Measurements from ENCODE around the gene SRSF7.
A peak's percentile ranks its signal among the peaks of the same experiment; 100 is the strongest.
"Not testable (repeated sequence)": the region's sequence is repeated elsewhere in the genome, so short reads cannot be mapped to it uniquely, and the experiment has no call there.

Gene SRSF7

GRCh38 chr2:38742797-38743559 is 8.2 kb downstream of the SRSF7 start:
- POLR2A ChIA-PET, result interaction anchor here (0.7 to 1.0 kb wide), 2 partner anchors 9 to 33 kb away, joined by 3 read pairs; no protein-coding TSS in a partner anchor
- Histone ChIP-seq H3K9me3 (ENCODE audit: control extremely low read depth in 1 of 5, control insufficient read depth in 4 of 5, insufficient read depth in 2 of 5, low read depth in 1 of 5, low read length in 4 of 5) (peaks cover 0 to 3% (median 0%) of the 10 kb centered on the region in 5 experiments), H3K27ac (ENCODE audit: insufficient read depth in 1 of 2, low read depth in 1 of 2, low read length in 2 of 2, poor library complexity in 1 of 2, severe bottlenecking in 2 of 2) (no peak overlapping the region), H3K36me3 (ENCODE audit: control insufficient read depth in 4 of 4, insufficient read depth in 4 of 4, low read length in 3 of 4) (peaks cover 30 to 75% (median 49%) of the 10 kb centered on the region in 4 experiments), H3K27me3 (replicated peaks in 2 of 5; ENCODE audit: control insufficient read depth in 4 of 5, insufficient read depth in 5 of 5, low read length in 4 of 5) (no peaks in the 10 kb centered on the region), H3K4me3 (ENCODE audit: control insufficient read depth in 1 of 7, extremely low read depth in 1 of 7, insufficient read depth in 4 of 7, low read depth in 2 of 7, low read length in 6 of 7) (no peak overlapping the region), H3K4me1 (ENCODE audit: control extremely low read depth in 1 of 4, control insufficient read depth in 4 of 4, insufficient read depth in 4 of 4, low read length in 3 of 4) (peaks cover 0 to 7% (median 5%) of the 10 kb centered on the region in 4 experiments)
- DNase-seq, result no peak
- CTCF ChIA-PET, result interaction anchor here (0.7 to 6.1 kb wide), 10 partner anchors 9 to 426 kb away, joined by 3 to 58 read pairs (median 6); partner anchors contain the start of genes HNRNPLL and SRSF7
- 92% methylated on average over 7 of the region's 10 CpGs for WGBS (ENCODE audit: insufficient coverage)

- ChIA-PET POLR2A (interaction anchor here (0.6 to 3.3 kb wide), 3 partner anchors 10 to 185 kb away, joined by 3 to 13 read pairs (median 5); partner anchors contain the start of gene SRSF7), CTCF (interaction anchor here (0.7 to 6.1 kb wide), 15 partner anchors 10 to 425 kb away, joined by 3 to 58 read pairs (median 6); partner anchors contain the start of genes HNRNPLL and SRSF7)
- no peaks in the 10 kb centered on the region for H3K27me3 ChIP-seq (replicated peaks in 2 of 5; ENCODE audit: control insufficient read depth in 4 of 5, insufficient read depth in 5 of 5, low read length in 4 of 5)
- peaks cover 0 to 3% (median 0%) of the 10 kb centered on the region in 5 experiments for H3K9me3 ChIP-seq (ENCODE audit: control extremely low read depth in 1 of 5, control insufficient read depth in 4 of 5, insufficient read depth in 2 of 5, low read depth in 1 of 5, low read length in 4 of 5)
- H3K4me1 ChIP-seq (ENCODE audit: control extremely low read depth in 1 of 4, control insufficient read depth in 4 of 4, insufficient read depth in 4 of 4, low read length in 3 of 4), result peaks cover 0 to 4% (median 1%) of the 10 kb centered on the region in 4 experiments
- H3K36me3 ChIP-seq (ENCODE audit: control insufficient read depth in 4 of 4, insufficient read depth in 4 of 4, low read length in 3 of 4), result peaks cover 21 to 59% (median 38%) of the 10 kb centered on the region in 4 experiments
- H3K4me3 ChIP-seq (ENCODE audit: control insufficient read depth in 1 of 7, extremely low read depth in 1 of 7, insufficient read depth in 4 of 7, low read depth in 2 of 7, low read length in 6 of 7), result no peak overlapping the region
- peak; percentile 67 to 85 (median 82) for DNase-seq
- H3K27ac ChIP-seq (ENCODE audit: insufficient read depth in 1 of 2, low read depth in 1 of 2, low read length in 2 of 2, poor library complexity in 1 of 2, severe bottlenecking in 2 of 2), result no peak overlapping the region
- 95% methylated on average over 2 of the region's 11 CpGs for WGBS (ENCODE audit: insufficient coverage)
These were observed 10.1 kb downstream of the SRSF7 start for GRCh38 chr2:38740851-38741731.

- Histone ChIP-seq H3K36me3 (ENCODE audit: control insufficient read depth in 4 of 4, insufficient read depth in 4 of 4, low read length in 3 of 4) (peaks cover 15 to 44% (median 27%) of the 10 kb centered on the region in 4 experiments), H3K27me3 (replicated peaks in 2 of 5; ENCODE audit: control insufficient read depth in 4 of 5, insufficient read depth in 5 of 5, low read length in 4 of 5) (no peaks in the 10 kb centered on the region), H3K27ac (ENCODE audit: insufficient read depth in 1 of 2, low read depth in 1 of 2, low read length in 2 of 2, poor library complexity in 1 of 2, severe bottlenecking in 2 of 2) (no peak overlapping the region), H3K4me3 (ENCODE audit: control insufficient read depth in 1 of 7, extremely low read depth in 1 of 7, insufficient read depth in 4 of 7, low read depth in 2 of 7, low read length in 6 of 7) (no peak overlapping the region), H3K9me3 (ENCODE audit: control extremely low read depth in 1 of 5, control insufficient read depth in 4 of 5, insufficient read depth in 2 of 5, low read depth in 1 of 5, low read length in 4 of 5) (peaks cover 0 to 3% (median 0%) of the 10 kb centered on the region in 5 experiments), H3K4me1 (ENCODE audit: control extremely low read depth in 1 of 4, control insufficient read depth in 4 of 4, insufficient read depth in 4 of 4, low read length in 3 of 4) (peaks cover 0 to 4% (median 1%) of the 10 kb centered on the region in 4 experiments)
- 100% methylated on average over 1 of the region's 2 CpGs for WGBS (ENCODE audit: insufficient coverage)
- DNase-seq, result peak in 1 of 3 donors; percentile 28
- ChIA-PET POLR2A (interaction anchor here (3.3 kb wide), 1 partner anchor 11 kb away, joined by 13 read pairs; the partner anchor contains the start of gene SRSF7), CTCF (interaction anchor here (0.9 to 6.1 kb wide), 6 partner anchors 13 to 204 kb away, joined by 3 to 30 read pairs (median 3); partner anchors contain the start of gene HNRNPLL)
These were observed 11.6 kb downstream of the SRSF7 start for GRCh38 chr2:38739524-38739923.

GRCh38 chr2:38737925-38738324 is 13.2 kb downstream of the SRSF7 start:
- Histone ChIP-seq H3K4me1 (ENCODE audit: control extremely low read depth in 1 of 4, control insufficient read depth in 4 of 4, insufficient read depth in 4 of 4, low read length in 3 of 4) (peaks cover 0 to 4% (median 1%) of the 10 kb centered on the region in 4 experiments), H3K36me3 (ENCODE audit: control insufficient read depth in 4 of 4, insufficient read depth in 4 of 4, low read length in 3 of 4) (peaks cover 6 to 31% (median 16%) of the 10 kb centered on the region in 4 experiments), H3K27me3 (replicated peaks in 2 of 5; ENCODE audit: control insufficient read depth in 4 of 5, insufficient read depth in 5 of 5, low read length in 4 of 5) (no peaks in the 10 kb centered on the region), H3K27ac (ENCODE audit: insufficient read depth in 1 of 2, low read depth in 1 of 2, low read length in 2 of 2, poor library complexity in 1 of 2, severe bottlenecking in 2 of 2) (no peak overlapping the region), H3K9me3 (ENCODE audit: control extremely low read depth in 1 of 5, control insufficient read depth in 4 of 5, insufficient read depth in 2 of 5, low read depth in 1 of 5, low read length in 4 of 5) (peaks cover 0 to 3% (median 0%) of the 10 kb centered on the region in 5 experiments), H3K4me3 (ENCODE audit: control insufficient read depth in 1 of 7, extremely low read depth in 1 of 7, insufficient read depth in 4 of 7, low read depth in 2 of 7, low read length in 6 of 7) (no peak overlapping the region)
- DNase-seq, result no peak
- 100% methylated on average over 2 of the region's 3 CpGs for WGBS (ENCODE audit: insufficient coverage)
- ChIA-PET CTCF (interaction anchor here (1.0 to 15.7 kb wide), 6 partner anchors 8 to 159 kb away, joined by 3 to 203 read pairs (median 3); partner anchors contain the start of gene SRSF7), POLR2A (interaction anchor here (0.6 kb wide), 1 partner anchor 320 kb away, joined by 3 read pairs; no protein-coding TSS in a partner anchor)

- WGBS (ENCODE audit: insufficient coverage), result 82% methylated on average over 8 of the region's 11 CpGs
- H3K27me3 ChIP-seq (replicated peaks in 2 of 5; ENCODE audit: control insufficient read depth in 4 of 5, insufficient read depth in 5 of 5, low read length in 4 of 5); H3K9me3 ChIP-seq (ENCODE audit: control extremely low read depth in 1 of 5, control insufficient read depth in 4 of 5, insufficient read depth in 2 of 5, low read depth in 1 of 5, low read length in 4 of 5); H3K4me1 ChIP-seq (ENCODE audit: control extremely low read depth in 1 of 4, control insufficient read depth in 4 of 4, insufficient read depth in 4 of 4, low read length in 3 of 4); DNase-seq; H3K27ac ChIP-seq (ENCODE audit: insufficient read depth in 1 of 2, low read depth in 1 of 2, low read length in 2 of 2, poor library complexity in 1 of 2, severe bottlenecking in 2 of 2); H3K4me3 ChIP-seq (ENCODE audit: control insufficient read depth in 1 of 7, extremely low read depth in 1 of 7, insufficient read depth in 4 of 7, low read depth in 2 of 7, low read length in 6 of 7): not testable (repeated sequence)
- POLR2A ChIA-PET, result interaction anchor here (0.6 kb wide), 1 partner anchor 319 kb away, joined by 3 read pairs; no protein-coding TSS in a partner anchor
- peaks cover 9 to 24% (median 14%) of the 10 kb centered on the region in 4 experiments for H3K36me3 ChIP-seq (ENCODE audit: control insufficient read depth in 4 of 4, insufficient read depth in 4 of 4, low read length in 3 of 4)
- CTCF ChIA-PET, result interaction anchor here (1.0 to 15.7 kb wide), 4 partner anchors 9 to 158 kb away, joined by 3 to 203 read pairs (median 4); no protein-coding TSS in a partner anchor
These were observed 14.0 kb downstream of the SRSF7 start for GRCh38 chr2:38737000-38737698.

- peaks cover 9 to 18% (median 13%) of the 10 kb centered on the region in 4 experiments for H3K36me3 ChIP-seq (ENCODE audit: control insufficient read depth in 4 of 4, insufficient read depth in 4 of 4, low read length in 3 of 4)
These were observed 15.2 kb downstream of the SRSF7 start for GRCh38 chr2:38735999-38736320.

More at GRCh38 chr2:38735999-38736320, 15.2 kb downstream of the SRSF7 start:
- Histone ChIP-seq H3K4me3 (ENCODE audit: control insufficient read depth in 1 of 7, extremely low read depth in 1 of 7, insufficient read depth in 4 of 7, low read depth in 2 of 7, low read length in 6 of 7) (no peak overlapping the region), H3K27me3 (replicated peaks in 2 of 5; ENCODE audit: control insufficient read depth in 4 of 5, insufficient read depth in 5 of 5, low read length in 4 of 5) (no peaks in the 10 kb centered on the region), H3K4me1 (ENCODE audit: control extremely low read depth in 1 of 4, control insufficient read depth in 4 of 4, insufficient read depth in 4 of 4, low read length in 3 of 4) (peaks cover 0 to 4% (median under 1%) of the 10 kb centered on the region in 4 experiments), H3K9me3 (ENCODE audit: control extremely low read depth in 1 of 5, control insufficient read depth in 4 of 5, insufficient read depth in 2 of 5, low read depth in 1 of 5, low read length in 4 of 5) (peaks cover 0 to 3% (median 0%) of the 10 kb centered on the region in 5 experiments), H3K27ac (ENCODE audit: insufficient read depth in 1 of 2, low read depth in 1 of 2, low read length in 2 of 2, poor library complexity in 1 of 2, severe bottlenecking in 2 of 2) (no peak overlapping the region)
- WGBS (ENCODE audit: insufficient coverage), result 67% methylated on average over 3 of the region's 4 CpGs
- POLR2A ChIA-PET, result no interaction called here
- CTCF ChIA-PET, result interaction anchor here (1.3 to 15.7 kb wide), 2 partner anchors 16 to 157 kb away, joined by 3 to 203 read pairs; no protein-coding TSS in a partner anchor
- no peak for DNase-seq

Measured in common myeloid progenitor, CD34-positive (primary cell).